ENCODE data around the gene HDLBP.
"Not testable (repeated sequence)": the region's sequence is repeated elsewhere in the genome, so short reads cannot be mapped to it uniquely, and the experiment has no call there.

The HDLBP gene

GRCh38 chr2:241325257-241325656 lies 9.8 kb upstream of the HDLBP start:
- H3K27me3 ChIP-seq (replicated peaks), result no peaks in the 10 kb centered on the region
- no peak overlapping the region for H3K4me3 ChIP-seq (ENCODE audit: low read depth, low read length)
- peaks cover 46% of the 10 kb centered on the region for H3K36me3 ChIP-seq (replicated peaks)
- in situ Hi-C loops (cut with HindIII; ENCODE audit: low pct_ligation_motif_present, low sequenced_read_pairs), result no loop called here
- DNase-seq, result no peak
- no peak for TF ChIP-seq CTCF (IDR thresholded peaks at IDR 0.05; ENCODE audit: low read depth, low read length, missing control alignments)
- H3K27ac ChIP-seq, result no peak overlapping the region

DNA sequence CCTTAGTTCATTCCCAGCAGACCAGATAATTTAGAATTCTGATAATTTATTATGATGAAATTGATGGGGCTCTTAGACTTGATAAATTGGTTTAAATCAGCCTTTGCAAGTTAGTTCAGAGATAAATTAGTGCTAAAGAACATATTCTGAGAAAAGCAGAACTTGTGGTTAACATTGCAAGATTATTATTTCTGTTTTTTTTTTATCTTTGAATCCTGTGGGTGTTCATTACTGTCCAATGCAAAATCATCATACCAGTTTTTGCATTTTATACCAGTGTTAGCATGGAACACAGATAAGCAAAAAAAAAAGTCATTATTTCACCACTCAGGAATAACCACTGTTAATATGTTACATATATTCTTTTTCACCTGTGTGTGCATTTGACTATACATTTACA lies 9.3 kb upstream of the HDLBP start:
- H3K36me3 ChIP-seq (replicated peaks), result peaks cover 42% of the 10 kb centered on the region
- in situ Hi-C loops (cut with HindIII; ENCODE audit: low pct_ligation_motif_present, low sequenced_read_pairs), result no loop called here

GRCh38 chr2:241323778-241324177 lies 8.3 kb upstream of the HDLBP start:
- TF ChIP-seq CTCF (IDR thresholded peaks at IDR 0.05; ENCODE audit: low read depth, low read length, missing control alignments), result no peak
- Histone ChIP-seq H3K27ac (no peak overlapping the region), H3K27me3 (replicated peaks) (no peaks in the 10 kb centered on the region), H3K4me3 (ENCODE audit: low read depth, low read length) (no peak overlapping the region), H3K36me3 (replicated peaks) (peaks cover 32% of the 10 kb centered on the region)
- in situ Hi-C loops (cut with HindIII; ENCODE audit: low pct_ligation_motif_present, low sequenced_read_pairs), result no loop called here
- DNase-seq, result no peak

More for the DNA sequence above, 9.3 kb upstream of the HDLBP start:
- Histone ChIP-seq H3K4me3 (ENCODE audit: low read depth, low read length) (no peak overlapping the region), H3K27me3 (replicated peaks) (no peaks in the 10 kb centered on the region), H3K27ac (no peak overlapping the region)
- no peak for TF ChIP-seq CTCF (IDR thresholded peaks at IDR 0.05; ENCODE audit: low read depth, low read length, missing control alignments)
- no peak for DNase-seq

GRCh38 chr2:241321886-241322285 lies 6.4 kb upstream of the HDLBP start:
- no peak for DNase-seq
- no peak for TF ChIP-seq CTCF (IDR thresholded peaks at IDR 0.05; ENCODE audit: low read depth, low read length, missing control alignments)
- in situ Hi-C loops (cut with HindIII; ENCODE audit: low pct_ligation_motif_present, low sequenced_read_pairs), result no loop called here
- Histone ChIP-seq H3K27me3 (replicated peaks) (no peaks in the 10 kb centered on the region), H3K27ac (no peak overlapping the region), H3K36me3 (replicated peaks) (peaks cover 19% of the 10 kb centered on the region), H3K4me3 (ENCODE audit: low read depth, low read length) (no peak overlapping the region)

DNA sequence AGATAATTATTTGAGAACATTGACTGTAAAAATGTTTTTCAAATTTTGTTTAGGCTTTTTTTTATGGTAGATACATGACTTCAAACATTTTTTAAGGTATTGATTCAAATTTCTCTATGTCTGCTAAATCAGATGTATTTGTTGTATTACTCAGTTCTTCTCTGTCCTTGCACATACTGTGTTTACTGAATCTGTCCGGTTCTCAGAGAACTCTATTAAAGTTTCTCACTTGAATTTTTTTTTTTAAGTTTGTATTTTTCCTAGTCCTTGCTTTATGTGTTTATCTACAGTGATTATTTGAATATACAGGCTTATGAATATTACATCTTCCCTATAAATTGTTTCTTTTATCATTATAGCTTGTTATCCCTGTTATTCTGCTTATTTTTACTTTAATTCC lies 5.6 kb upstream of the HDLBP start:
- in situ Hi-C loops (cut with HindIII; ENCODE audit: low pct_ligation_motif_present, low sequenced_read_pairs), result no loop called here
- TF ChIP-seq CTCF (IDR thresholded peaks at IDR 0.05; ENCODE audit: low read depth, low read length, missing control alignments), result no peak
- Histone ChIP-seq H3K4me3 (ENCODE audit: low read depth, low read length) (no peak overlapping the region), H3K36me3 (replicated peaks) (peaks cover 14% of the 10 kb centered on the region), H3K27ac (no peak overlapping the region), H3K27me3 (replicated peaks) (no peaks in the 10 kb centered on the region)
- no peak for DNase-seq

DNA sequence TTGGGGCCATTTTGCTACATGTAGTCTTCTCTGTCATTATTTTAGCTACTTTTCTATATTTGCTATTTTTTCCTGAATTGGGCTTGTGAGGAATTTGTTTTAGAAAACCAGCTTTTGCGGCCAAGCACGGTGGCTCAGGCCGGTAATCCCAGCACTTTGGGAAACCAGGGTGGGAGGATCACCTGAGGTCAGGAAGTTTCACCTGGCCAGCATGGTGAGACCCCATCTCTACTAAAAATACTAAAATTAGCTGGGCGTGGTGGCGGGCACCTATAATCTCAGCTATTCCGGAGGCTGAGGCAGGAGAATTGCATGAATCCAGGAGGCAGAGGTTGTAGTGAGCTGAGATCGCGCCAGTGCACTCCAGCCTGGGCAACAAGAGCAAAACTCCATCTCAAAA lies 4.9 kb upstream of the HDLBP start:
- Histone ChIP-seq H3K27ac (no peak overlapping the region), H3K4me3 (ENCODE audit: low read depth, low read length) (no peak overlapping the region), H3K36me3 (replicated peaks) (peaks cover 9% of the 10 kb centered on the region), H3K27me3 (replicated peaks) (no peaks in the 10 kb centered on the region)
- no peak for TF ChIP-seq CTCF (IDR thresholded peaks at IDR 0.05; ENCODE audit: low read depth, low read length, missing control alignments)
- DNase-seq, result no peak
- in situ Hi-C loops (cut with HindIII; ENCODE audit: low pct_ligation_motif_present, low sequenced_read_pairs), result no loop called here

GRCh38 chr2:241318830-241319229 lies 3.4 kb upstream of the HDLBP start:
- H3K27ac ChIP-seq; in situ Hi-C loops (cut with HindIII; ENCODE audit: low pct_ligation_motif_present, low sequenced_read_pairs); H3K27me3 ChIP-seq (replicated peaks); H3K4me3 ChIP-seq (ENCODE audit: low read depth, low read length); H3K36me3 ChIP-seq (replicated peaks); DNase-seq: not testable (repeated sequence)

Data from brain microvascular endothelial cell (primary cell).